Peyer's patch (tissue), 4 donors: Measurements from ENCODE around the gene GREB1.

Experiments
- POLR2A ChIP-seq, 2 donors: fragments of 450-650 bp; IDR thresholded peaks; one replicate each; pipeline ENCODE4 v1.5.1; 2017; ENCODE audit warnings: antibody characterized with exemption in 2 of 2, mild to moderate bottlenecking in 2 of 2, moderate library complexity in 2 of 2
- TF ChIP-seq, protein P1 (sequence below), 6 experiments: fragments of 450-650 bp in 4 of 6; fragments of 200-600 bp in 2 of 6; sonication (generic) in 1 of 6; IDR thresholded peaks; one replicate each; pipeline ENCODE4 v1.5.1; 2017 to 2019; ENCODE audit warnings: antibody characterized with exemption in 6 of 6, mild to moderate bottlenecking in 3 of 6, moderate library complexity in 1 of 6

DNA sequence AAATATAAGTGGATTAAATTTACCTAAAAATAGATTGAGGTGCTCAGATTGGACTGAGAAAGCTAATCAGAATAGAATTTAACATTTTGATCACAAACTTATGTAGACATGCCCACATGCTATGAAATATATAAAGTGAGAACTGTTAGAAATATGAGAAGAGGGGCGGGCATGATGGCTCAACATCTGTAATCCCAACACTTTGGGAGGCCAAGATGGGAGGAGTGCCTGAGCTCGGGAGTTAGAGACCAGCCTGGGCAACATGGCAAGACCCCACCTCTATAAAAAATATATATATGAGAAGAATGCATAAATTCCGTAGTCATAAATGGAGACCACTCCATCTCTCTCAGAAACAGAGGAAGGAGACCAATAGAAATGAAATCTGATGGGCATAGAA lies 110.4 kb downstream of the GREB1 start:
- no peak for TF ChIP-seq POLR2A (IDR thresholded peaks at IDR 0.05)
- TF ChIP-seq, protein P1, sequence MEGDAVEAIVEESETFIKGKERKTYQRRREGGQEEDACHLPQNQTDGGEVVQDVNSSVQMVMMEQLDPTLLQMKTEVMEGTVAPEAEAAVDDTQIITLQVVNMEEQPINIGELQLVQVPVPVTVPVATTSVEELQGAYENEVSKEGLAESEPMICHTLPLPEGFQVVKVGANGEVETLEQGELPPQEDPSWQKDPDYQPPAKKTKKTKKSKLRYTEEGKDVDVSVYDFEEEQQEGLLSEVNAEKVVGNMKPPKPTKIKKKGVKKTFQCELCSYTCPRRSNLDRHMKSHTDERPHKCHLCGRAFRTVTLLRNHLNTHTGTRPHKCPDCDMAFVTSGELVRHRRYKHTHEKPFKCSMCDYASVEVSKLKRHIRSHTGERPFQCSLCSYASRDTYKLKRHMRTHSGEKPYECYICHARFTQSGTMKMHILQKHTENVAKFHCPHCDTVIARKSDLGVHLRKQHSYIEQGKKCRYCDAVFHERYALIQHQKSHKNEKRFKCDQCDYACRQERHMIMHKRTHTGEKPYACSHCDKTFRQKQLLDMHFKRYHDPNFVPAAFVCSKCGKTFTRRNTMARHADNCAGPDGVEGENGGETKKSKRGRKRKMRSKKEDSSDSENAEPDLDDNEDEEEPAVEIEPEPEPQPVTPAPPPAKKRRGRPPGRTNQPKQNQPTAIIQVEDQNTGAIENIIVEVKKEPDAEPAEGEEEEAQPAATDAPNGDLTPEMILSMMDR (IDR thresholded peaks at IDR 0.05) = no peak
